Breast epithelium (tissue), 4 donors: ENCODE measurements around the gene F3. TPM values are rescaled to one million over a fixed set of nuclear protein-coding genes. Genes with fewer than 3 reads are reported as not detected.

Experiments
- DNase-seq, 2 donors: peaks; one replicate each; pipeline ENCODE4 v3.0.0-alpha.2; 2019; ENCODE audit warnings: low spot score in 2 of 2
- H3K27ac ChIP-seq, 2 donors: fragments of 200-600 bp; sonication (generic) in 1 of 2; one replicate each; pipeline ENCODE4 v1.5.1; 2016 to 2019; ENCODE audit warnings: mild to moderate bottlenecking in 1 of 2
- H3K27me3 ChIP-seq, 2 donors: fragments of 200-600 bp; sonication (generic) in 1 of 2; one replicate each; pipeline versions ENCODE4 v1.5.1 to v1.6.0; 2017 to 2019; ENCODE audit warnings: control low read depth in 1 of 2, mild to moderate bottlenecking in 1 of 2
- H3K36me3 ChIP-seq: fragments of 200-600 bp; one replicate; pipeline ENCODE4 v1.5.1; 2019
- H3K4me1 ChIP-seq, 2 donors: fragments of 200-600 bp; sonication (generic); one replicate each; pipeline ENCODE4 v1.5.1; 2016 to 2019; ENCODE audit warnings: control low read depth in 1 of 2
- H3K4me3 ChIP-seq, 3 donors: fragments of 200-600 bp; sonication (generic); 1 replicate in 2 of 3; 2 replicates in 1 of 3; pipeline ENCODE4 v1.5.1; 2016 to 2019; ENCODE audit warnings: mild to moderate bottlenecking in 3 of 3, moderate library complexity in 2 of 3
- H3K9me3 ChIP-seq, 2 donors: fragments of 200-600 bp; sonication (generic) in 1 of 2; one replicate each; pipeline ENCODE4 v1.5.1; 2016 to 2019; ENCODE audit warnings: control low read depth in 1 of 2
- POLR2A ChIP-seq: fragments of 450-650 bp; IDR thresholded peaks from one replicate; pipeline ENCODE4 v1.6.1; 2016; ENCODE audit warnings: antibody characterized with exemption, mild to moderate bottlenecking, moderate library complexity
- POLR2AphosphoS5 ChIP-seq, 3 donors: sonication (generic); formaldehyde crosslinking; IDR thresholded peaks; one replicate each; pipeline ENCODE4 v1.6.1; 2017; ENCODE audit warnings: antibody characterized with exemption in 3 of 3
- intact Hi-C: fragments of 100-400 bp; cut with DNase I; formaldehyde crosslinking; loops from one replicate; pipeline ENCODE4 v1.15.1; 2023; ENCODE audit warnings: low total_unique reads
- total RNA-seq, 3 donors: library from RNA; depleted of rRNA; stranded (reverse); fragments of >200 nt; gene quantifications; one replicate each; pipeline ENCODE4 v1.1.0, GENCODE V29; 2016
- TF ChIP-seq, protein P1 (sequence below), 3 donors: fragments of 450-650 bp; IDR thresholded peaks; one replicate each; pipeline ENCODE4 v1.5.1; 2016 to 2017; ENCODE audit warnings: antibody characterized with exemption in 3 of 3, mild to moderate bottlenecking in 3 of 3, moderate library complexity in 3 of 3

F3 gene
- total RNA-seq, 3 donors from 2014 or later, result 61.9 to 115 (median 108) TPM

DNA sequence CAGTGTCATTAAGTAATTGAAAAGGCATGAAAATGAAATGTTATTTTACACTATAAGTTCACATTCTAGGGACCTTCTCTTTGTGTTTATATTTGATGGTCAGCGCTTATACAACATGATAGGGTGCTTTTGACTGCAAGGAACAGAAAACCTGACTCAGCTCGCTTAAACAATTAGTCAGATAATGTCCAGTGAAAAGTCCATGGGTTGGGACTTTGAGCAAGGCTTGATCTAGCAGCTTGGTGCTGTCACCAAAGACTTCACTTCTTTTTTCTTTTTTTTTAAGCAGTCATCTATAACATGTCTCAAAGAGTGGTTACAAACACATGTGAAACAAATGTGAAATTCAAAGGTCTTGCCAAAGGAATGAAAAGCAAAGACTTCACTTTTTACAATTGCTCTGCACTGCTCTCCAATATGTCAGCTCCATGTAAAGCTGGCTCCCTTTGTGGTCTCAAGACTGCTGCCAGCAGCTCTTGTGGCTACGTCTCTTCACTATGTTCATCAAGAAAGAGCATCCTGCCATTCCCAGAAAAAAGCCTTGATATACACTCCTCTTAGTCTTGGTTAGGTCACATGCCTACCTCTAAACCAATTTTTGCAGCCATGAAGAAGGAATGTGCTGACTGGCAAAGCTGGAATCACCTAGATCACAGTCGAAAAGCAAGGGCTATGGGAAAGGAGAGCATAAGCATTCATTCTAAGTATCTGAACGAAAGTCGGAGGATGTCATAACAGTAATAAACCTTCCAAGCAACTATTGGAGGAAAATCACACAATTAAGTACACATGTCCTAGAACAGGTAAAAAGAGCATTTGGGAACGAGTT, 15.2 kb downstream of the F3 start:
- Histone ChIP-seq H3K4me1 (no peaks in the 10 kb centered on the region), H3K27me3 (no peaks in the 10 kb centered on the region), H3K36me3 (no peaks in the 10 kb centered on the region), H3K27ac (peak overlapping the region; percentile 68 to 80), H3K4me3 (no peak overlapping the region), H3K9me3 (no peaks in the 10 kb centered on the region)
- intact Hi-C loops, result no loop called here
- TF ChIP-seq, protein P1, sequence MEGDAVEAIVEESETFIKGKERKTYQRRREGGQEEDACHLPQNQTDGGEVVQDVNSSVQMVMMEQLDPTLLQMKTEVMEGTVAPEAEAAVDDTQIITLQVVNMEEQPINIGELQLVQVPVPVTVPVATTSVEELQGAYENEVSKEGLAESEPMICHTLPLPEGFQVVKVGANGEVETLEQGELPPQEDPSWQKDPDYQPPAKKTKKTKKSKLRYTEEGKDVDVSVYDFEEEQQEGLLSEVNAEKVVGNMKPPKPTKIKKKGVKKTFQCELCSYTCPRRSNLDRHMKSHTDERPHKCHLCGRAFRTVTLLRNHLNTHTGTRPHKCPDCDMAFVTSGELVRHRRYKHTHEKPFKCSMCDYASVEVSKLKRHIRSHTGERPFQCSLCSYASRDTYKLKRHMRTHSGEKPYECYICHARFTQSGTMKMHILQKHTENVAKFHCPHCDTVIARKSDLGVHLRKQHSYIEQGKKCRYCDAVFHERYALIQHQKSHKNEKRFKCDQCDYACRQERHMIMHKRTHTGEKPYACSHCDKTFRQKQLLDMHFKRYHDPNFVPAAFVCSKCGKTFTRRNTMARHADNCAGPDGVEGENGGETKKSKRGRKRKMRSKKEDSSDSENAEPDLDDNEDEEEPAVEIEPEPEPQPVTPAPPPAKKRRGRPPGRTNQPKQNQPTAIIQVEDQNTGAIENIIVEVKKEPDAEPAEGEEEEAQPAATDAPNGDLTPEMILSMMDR (IDR thresholded peaks at IDR 0.05), result no peak
- TF ChIP-seq POLR2A, result no peak
- no peak for TF ChIP-seq POLR2AphosphoS5 (IDR thresholded peaks at IDR 0.05)
- DNase-seq, result no peak

- no peak overlapping the region for H3K4me3 ChIP-seq
- intact Hi-C loops, result no loop called here
- no peaks in the 10 kb centered on the region for H3K9me3 ChIP-seq
- TF ChIP-seq, protein P1 (IDR thresholded peaks at IDR 0.05), result no peak
- TF ChIP-seq POLR2A (no peak), POLR2AphosphoS5 (IDR thresholded peaks at IDR 0.05) (no peak)
- no peak overlapping the region for H3K27ac ChIP-seq
- no peaks in the 10 kb centered on the region for H3K4me1 ChIP-seq
- H3K36me3 ChIP-seq, result no peaks in the 10 kb centered on the region
- no peak for DNase-seq
- no peaks in the 10 kb centered on the region for H3K27me3 ChIP-seq
These were observed 17.0 kb downstream of the F3 start for GRCh38 chr1:94524531-94524930.

DNA sequence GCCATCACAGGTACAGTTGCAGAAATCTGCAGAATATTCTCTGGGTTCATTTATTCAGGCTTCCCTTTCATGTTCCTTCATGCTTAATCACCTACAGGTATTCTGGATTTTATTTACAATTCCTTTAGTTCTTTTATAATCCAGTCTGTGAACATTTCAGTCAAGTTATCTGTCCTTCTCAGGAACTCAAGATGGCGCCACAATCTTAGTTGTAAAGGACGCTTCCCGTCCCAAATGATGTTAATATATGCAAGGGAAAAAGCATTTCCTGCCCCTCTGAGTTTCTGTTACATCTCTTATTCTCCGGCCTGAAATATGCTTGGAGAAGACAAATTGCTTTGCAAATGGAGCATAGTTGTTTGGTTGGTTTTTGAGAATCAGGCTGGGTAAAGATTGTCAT, 19.3 kb downstream of the F3 start:
- no peak overlapping the region for H3K4me3 ChIP-seq

GRCh38 chr1:94519351-94519750, 22.2 kb downstream of the F3 start:
- Histone ChIP-seq H3K27ac (no peak overlapping the region), H3K4me3 (no peak overlapping the region), H3K27me3 (no peaks in the 10 kb centered on the region), H3K9me3 (no peaks in the 10 kb centered on the region), H3K36me3 (no peaks in the 10 kb centered on the region), H3K4me1 (no peaks in the 10 kb centered on the region)
- no peak for DNase-seq
- intact Hi-C loops, result no loop called here
- TF ChIP-seq POLR2AphosphoS5 (IDR thresholded peaks at IDR 0.05) (no peak), POLR2A (no peak)
- TF ChIP-seq, protein P1 (IDR thresholded peaks at IDR 0.05), result no peak

More for the DNA sequence above, 19.3 kb downstream of the F3 start:
- no peaks in the 10 kb centered on the region for H3K27me3 ChIP-seq
- H3K4me1 ChIP-seq, result no peaks in the 10 kb centered on the region
- TF ChIP-seq POLR2AphosphoS5 (IDR thresholded peaks at IDR 0.05), result peak in 1 of 3 donors; percentile 22
- TF ChIP-seq POLR2A, result no peak
- TF ChIP-seq, protein P1 (IDR thresholded peaks at IDR 0.05), result peak in 1 of 3 donors; percentile 45
- no peaks in the 10 kb centered on the region for H3K9me3 ChIP-seq
- intact Hi-C loops, result no loop called here
- H3K27ac ChIP-seq, result no peak overlapping the region
- no peak for DNase-seq
- H3K36me3 ChIP-seq, result no peaks in the 10 kb centered on the region

- no peak for DNase-seq
- intact Hi-C loops, result no loop called here
- TF ChIP-seq POLR2AphosphoS5 (IDR thresholded peaks at IDR 0.05) (no peak), POLR2A (no peak)
- TF ChIP-seq, protein P1 (IDR thresholded peaks at IDR 0.05), result no peak
- Histone ChIP-seq H3K4me3 (no peak overlapping the region), H3K27me3 (no peaks in the 10 kb centered on the region), H3K4me1 (no peaks in the 10 kb centered on the region), H3K27ac (no peak overlapping the region), H3K9me3 (no peaks in the 10 kb centered on the region), H3K36me3 (no peaks in the 10 kb centered on the region)
These were observed 26.1 kb downstream of the F3 start for GRCh38 chr1:94515296-94515947.
